Common myeloid progenitor, CD34-positive (primary cell): ENCODE data around the gene CAPS. TPM values are rescaled to one million over a fixed set of nuclear protein-coding genes. Genes with fewer than 3 reads are reported as not detected.

Experiments used
- CTCF ChIA-PET: fragments of 350-600 bp; sonication (Branson Sonifier 250); formaldehyde crosslinking; loops from one replicate; lab custom pipeline; 2021; ENCODE audit warnings: antibody characterized with exemption; lab: Charles Lee
- POLR2A ChIA-PET: fragments of 350-600 bp; sonication (Branson Sonifier 250); formaldehyde crosslinking; loops from one replicate; lab custom pipeline; 2021; ENCODE audit warnings: antibody characterized with exemption; lab: Charles Lee
- DNase-seq, 3 donors: peaks; one replicate each; pipeline versions ENCODE4 v3.0.0 to v3.0.0-alpha.2; 2013
- H3K27ac ChIP-seq, 2 experiments: 1 replicate in 1 of 2; 2 replicates in 1 of 2; pipeline ENCODE4 v1.7.0; 2013; ENCODE audit warnings: inconsistent platforms in 2 of 2, low read length in 2 of 2, mild to moderate bottlenecking in 2 of 2, low read depth in 1 of 2, moderate library complexity in 1 of 2; ENCODE audit not compliant: severe bottlenecking in 2 of 2, insufficient read depth in 1 of 2, poor library complexity in 1 of 2
- H3K27me3 ChIP-seq, 5 experiments: replicated peaks in 2 of 5; 1 replicate in 3 of 5; 2 replicates in 2 of 5; pipeline versions ENCODE4 v1.6.1 to v1.7.0; 2013; ENCODE audit warnings: low read length in 4 of 5, mild to moderate bottlenecking in 2 of 5, moderate library complexity in 2 of 5, inconsistent platforms in 1 of 5; ENCODE audit not compliant: insufficient read depth in 5 of 5, control insufficient read depth in 4 of 5
- H3K36me3 ChIP-seq, 4 experiments: 1 replicate in 2 of 4; 2 replicates in 2 of 4; pipeline versions ENCODE4 v1.6.1 to v1.7.0; 2013; ENCODE audit warnings: low read length in 3 of 4, control low read depth in 1 of 4, mild to moderate bottlenecking in 1 of 4; ENCODE audit not compliant: control insufficient read depth in 4 of 4, insufficient read depth in 4 of 4
- H3K4me1 ChIP-seq, 4 experiments: 1 replicate in 3 of 4; 2 replicates in 1 of 4; pipeline versions ENCODE4 v1.6.1 to v1.7.1; 2013; ENCODE audit warnings: low read length in 3 of 4, mild to moderate bottlenecking in 3 of 4, control low read depth in 1 of 4, inconsistent platforms in 1 of 4, moderate library complexity in 1 of 4; ENCODE audit not compliant: control insufficient read depth in 4 of 4, insufficient read depth in 4 of 4; ENCODE audit errors: control extremely low read depth in 1 of 4
- H3K4me3 ChIP-seq, 7 experiments: 1 replicate in 4 of 7; 2 replicates in 3 of 7; pipeline versions ENCODE4 v1.5.1 to v1.7.0; 2013; ENCODE audit warnings: mild to moderate bottlenecking in 7 of 7, low read length in 6 of 7, moderate library complexity in 6 of 7, inconsistent platforms in 2 of 7, low read depth in 2 of 7, control low read depth in 1 of 7; ENCODE audit not compliant: insufficient read depth in 4 of 7, control insufficient read depth in 1 of 7; ENCODE audit errors: extremely low read depth in 1 of 7
- H3K9me3 ChIP-seq, 5 experiments: 1 replicate in 4 of 5; 2 replicates in 1 of 5; pipeline versions ENCODE4 v1.6.1 to v1.7.1; 2013; ENCODE audit warnings: low read length in 4 of 5, mild to moderate bottlenecking in 2 of 5, inconsistent platforms in 1 of 5, low read depth in 1 of 5, moderate library complexity in 1 of 5; ENCODE audit not compliant: control insufficient read depth in 4 of 5, insufficient read depth in 2 of 5; ENCODE audit errors: control extremely low read depth in 1 of 5
- WGBS: methylation state at CpG from one replicate; pipeline ENCODE4 v1.1.5; 2013; ENCODE audit not compliant: insufficient coverage; 5-methylcytosine and 5-hydroxymethylcytosine counted together
- polyA plus RNA-seq: library from polyadenylated mRNA; unstranded; fragments of 120-200 nt; gene quantifications from one replicate; pipeline ENCODE4 v1.2.1, GENCODE V29; 2013

The CAPS gene
- 16.3 TPM for polyA plus RNA-seq

GRCh38 chr19:5913739-5914357, at the start of gene CAPS:
TSS of gene CAPS (plus strand) at chr19:5914254. CDS start at chr19:5914407, 153 bp downstream.
- no peaks in the 10 kb centered on the region for H3K4me1 ChIP-seq
- H3K27me3 ChIP-seq: no peaks in the 10 kb centered on the region
- no peaks in the 10 kb centered on the region for H3K9me3 ChIP-seq
- no peak for DNase-seq
- peaks cover 10 to 58% (median 44%) of the 10 kb centered on the region in 4 experiments for H3K36me3 ChIP-seq
- ChIA-PET CTCF (interaction anchor here (0.6 kb wide), 1 partner anchor 243 kb away, joined by 3 read pairs; no protein-coding TSS in a partner anchor), POLR2A (no interaction called here)
- no peak within 1 kb of the TSS for H3K4me3 ChIP-seq
- WGBS: 97% methylated on average over 9 of the region's 10 CpGs
- H3K27ac ChIP-seq: no peak within 1 kb of the TSS

GRCh38 chr19:5864725-5865486, 49.1 kb upstream of the CAPS start:
- Histone ChIP-seq H3K9me3 (no peaks in the 10 kb centered on the region), H3K4me3 (no peak overlapping the region), H3K36me3 (no peaks in the 10 kb centered on the region), H3K27ac (no peak overlapping the region), H3K27me3 (no peaks in the 10 kb centered on the region), H3K4me1 (no peaks in the 10 kb centered on the region)
- no peak for DNase-seq
- WGBS: 95% methylated on average over 13 of the region's 14 CpGs
- ChIA-PET CTCF (no interaction called here), POLR2A (no interaction called here)

- CTCF ChIA-PET: no interaction called here
- H3K4me3 ChIP-seq: no peak overlapping the region
- no peak for DNase-seq
- no peaks in the 10 kb centered on the region for H3K36me3 ChIP-seq
- H3K27me3 ChIP-seq: no peaks in the 10 kb centered on the region
- no peak overlapping the region for H3K27ac ChIP-seq
- WGBS: 98% methylated on average over 7 of the region's 11 CpGs
- H3K9me3 ChIP-seq: no peaks in the 10 kb centered on the region
- POLR2A ChIA-PET: no interaction called here
- H3K4me1 ChIP-seq: no peaks in the 10 kb centered on the region
Measured at GRCh38 chr19:5865772-5866171, 48.3 kb upstream of the CAPS start.

GRCh38 chr19:5867201-5868136, 46.6 kb upstream of the CAPS start:
- Histone ChIP-seq H3K4me3 (no peak overlapping the region), H3K9me3 (no peaks in the 10 kb centered on the region), H3K4me1 (no peaks in the 10 kb centered on the region), H3K27me3 (no peaks in the 10 kb centered on the region), H3K27ac (no peak overlapping the region), H3K36me3 (no peaks in the 10 kb centered on the region)
- ChIA-PET POLR2A (no interaction called here), CTCF (no interaction called here)
- no peak for DNase-seq
- WGBS: 92% methylated on average over 24 of the region's 31 CpGs

- no peaks in the 10 kb centered on the region for H3K27me3 ChIP-seq
- no peaks in the 10 kb centered on the region for H3K36me3 ChIP-seq
- no peak for DNase-seq
- H3K4me3 ChIP-seq: no peak overlapping the region
- H3K4me1 ChIP-seq: no peaks in the 10 kb centered on the region
- WGBS: 98% methylated on average over 11 of the region's 12 CpGs
- ChIA-PET POLR2A (interaction anchor here (0.6 kb wide), 1 partner anchor 55 kb away, joined by 7 read pairs; no protein-coding TSS in a partner anchor), CTCF (interaction anchor here (2.7 kb wide), 1 partner anchor 67 kb away, joined by 8 read pairs; no protein-coding TSS in a partner anchor)
- H3K9me3 ChIP-seq: no peaks in the 10 kb centered on the region
- no peak overlapping the region for H3K27ac ChIP-seq
Measured at GRCh38 chr19:5870986-5871394, 43.1 kb upstream of the CAPS start.

GRCh38 chr19:5873617-5874199, 40.3 kb upstream of the CAPS start:
- CTCF ChIA-PET: interaction anchor here (1.7 kb wide), 1 partner anchor 70 kb away, joined by 3 read pairs; no protein-coding TSS in a partner anchor

More at GRCh38 chr19:5873617-5874199, 40.3 kb upstream of the CAPS start:
- POLR2A ChIA-PET: no interaction called here
- no peak for DNase-seq
- Histone ChIP-seq H3K27me3 (peaks cover 0 to 3% (median 0%) of the 10 kb centered on the region in 5 experiments), H3K4me3 (no peak overlapping the region), H3K9me3 (no peaks in the 10 kb centered on the region), H3K27ac (no peak overlapping the region), H3K4me1 (no peaks in the 10 kb centered on the region), H3K36me3 (no peaks in the 10 kb centered on the region)
- 97% methylated on average over 12 of the region's 12 CpGs for WGBS
